Pulmonary artery endothelial cell (primary cell): Measurements from ENCODE around the gene UBE2R2. TPM values are rescaled to one million over a fixed set of nuclear protein-coding genes. Genes with fewer than 3 reads are reported as not detected.
A peak's percentile ranks its signal among the peaks of the same experiment; 100 is the strongest.
"Not testable (repeated sequence)": the region's sequence is repeated elsewhere in the genome, so short reads cannot be mapped to it uniquely, and the experiment has no call there.

Experiments used
- DNase-seq: peaks from one replicate; pipeline ENCODE4 v3.0.0-alpha.2; 2011; ENCODE audit warnings: low read depth, low spot score
- total RNA-seq: library from RNA; depleted of rRNA; stranded (reverse); fragments of >200 nt; gene quantifications from 2 replicates; pipeline ENCODE4 v1.2.3, GENCODE V29; 2014

The UBE2R2 gene
- total RNA-seq, 1 donor from 2014 or later, result 23.5 TPM

- no peak for DNase-seq
Observed at GRCh38 chr9:33840381-33840780, 23.4 kb downstream of the UBE2R2 start.

GRCh38 chr9:33843312-33843961 lies 26.5 kb downstream of the UBE2R2 start:
- DNase-seq, result no peak

- no peak for DNase-seq
Observed at GRCh38 chr9:33846231-33846630, 29.3 kb downstream of the UBE2R2 start.

GRCh38 chr9:33847894-33848205 lies 30.9 kb downstream of the UBE2R2 start:
- not testable (repeated sequence) for DNase-seq

- DNase-seq, result no peak
Observed at GRCh38 chr9:33850267-33850629, 33.3 kb downstream of the UBE2R2 start.

- DNase-seq, result no peak
Observed at GRCh38 chr9:33850677-33851076, 33.7 kb downstream of the UBE2R2 start.

GRCh38 chr9:33851301-33851700 lies 34.3 kb downstream of the UBE2R2 start:
- no peak for DNase-seq

- DNase-seq, result peak; percentile 13
Observed at GRCh38 chr9:33852216-33852826, 35.4 kb downstream of the UBE2R2 start.

- DNase-seq, result no peak
Observed at GRCh38 chr9:33856247-33856646, 39.3 kb downstream of the UBE2R2 start.

- DNase-seq, result no peak
Observed at GRCh38 chr9:33858423-33858822, 41.5 kb downstream of the UBE2R2 start.

- DNase-seq, result no peak
Observed at GRCh38 chr9:33860200-33860871, 43.4 kb downstream of the UBE2R2 start.

- no peak for DNase-seq
Observed at GRCh38 chr9:33861917-33862453, 45.0 kb downstream of the UBE2R2 start.

GRCh38 chr9:33863027-33863426 lies 46.1 kb downstream of the UBE2R2 start:
- DNase-seq, result not testable (repeated sequence)

GRCh38 chr9:33867747-33868439 lies 50.9 kb downstream of the UBE2R2 start:
- no peak for DNase-seq

- DNase-seq, result peak; percentile 40
Observed at GRCh38 chr9:33868440-33868973, 51.5 kb downstream of the UBE2R2 start.

- DNase-seq, result not testable (repeated sequence)
Observed at GRCh38 chr9:33869243-33869642, 52.3 kb downstream of the UBE2R2 start.

- DNase-seq, result no peak
Observed at GRCh38 chr9:33877727-33878489, 60.9 kb downstream of the UBE2R2 start.

GRCh38 chr9:33878691-33879366 lies 61.9 kb downstream of the UBE2R2 start:
- no peak for DNase-seq

- DNase-seq, result no peak
Observed at GRCh38 chr9:33880211-33881089, 63.5 kb downstream of the UBE2R2 start.
